ENCODE data around the gene TNFRSF8. TPM values are rescaled to one million over a fixed set of nuclear protein-coding genes. Genes with fewer than 3 reads are reported as not detected.
A peak's percentile ranks its signal among the peaks of the same experiment; 100 is the strongest.

Gene TNFRSF8
- total and polyA plus RNA-seq, 2 donors (not counting 1 experiment from before 2014, with no cell fraction given): 0.36 to 0.57 TPM

- no peak overlapping the region for H3K9ac ChIP-seq (ENCODE audit: low read length)
- intact Hi-C loops (cut with micrococcal nuclease): loop anchor here (1.0 to 5.0 kb wide), 2 partner anchors 9 to 39 kb away; no protein-coding TSS in a partner anchor
- peaks cover 53 to 81% of the 10 kb centered on the region in 2 donors for H3K4me1 ChIP-seq (ENCODE audit: control insufficient read depth in 2 of 2, insufficient read depth in 2 of 2, low read length in 2 of 2)
- peaks cover 0 to 10% (median 0%) of the 10 kb centered on the region in 3 donors for H3K9me3 ChIP-seq (ENCODE audit: control extremely low read depth in 1 of 3, control insufficient read depth in 2 of 3, insufficient read depth in 1 of 3, low read length in 2 of 3)
- peak; percentile 77 for DNase-seq
- Mint-ChIP-seq H3K4me1 (peaks cover 71% of the 10 kb centered on the region), H3K27me3 (no peaks in the 10 kb centered on the region), H3K27ac (peak overlapping the region; percentile 93), H3K4me3 (peak overlapping the region; percentile 63), H3K9me3 (ENCODE audit: insufficient read depth) (no peaks in the 10 kb centered on the region)
- 6% methylated on average over 14 of the region's 17 CpGs for WGBS (ENCODE audit: insufficient coverage)
- peak overlapping the region; percentile 29 to 59 for H3K27ac ChIP-seq (ENCODE audit: low read length in 2 of 2)
- H3K27me3 ChIP-seq (replicated peaks in 1 of 4; ENCODE audit: control extremely low read depth in 1 of 4, control insufficient read depth in 3 of 4, insufficient read depth in 4 of 4, low read length in 3 of 4): no peaks in the 10 kb centered on the region
- no peak overlapping the region for H3K4me3 ChIP-seq (ENCODE audit: control extremely low read depth in 1 of 5, extremely low read depth in 1 of 5, insufficient read depth in 1 of 5, low read depth in 2 of 5, low read length in 4 of 5)
- TF ChIP-seq EZH2 (IDR thresholded peaks at IDR 0.05; ENCODE audit: borderline replicate concordance, insufficient read depth, low read depth, low read length, poor library complexity, severe bottlenecking): no peak
- TF ChIP-seq CTCF (IDR thresholded peaks at IDR 0.05): no peak
- H2AFZ ChIP-seq (ENCODE audit: insufficient read depth, low read depth, low read length, poor library complexity, severe bottlenecking): peak overlapping the region; percentile 53
- H3K79me2 ChIP-seq (ENCODE audit: control insufficient read depth, insufficient read depth, low read length): no peaks in the 10 kb centered on the region
- H3K36me3 ChIP-seq (replicated peaks in 1 of 2; ENCODE audit: control extremely low read depth in 1 of 2, control insufficient read depth in 1 of 2, extremely low read depth in 1 of 2, insufficient read depth in 2 of 2, low read length in 1 of 2): no peaks in the 10 kb centered on the region
- CTCF ChIA-PET: interaction anchor here (1.4 to 15.1 kb wide), 3 partner anchors 10 to 18 kb away, joined by 4 to 169 read pairs (median 5); no protein-coding TSS in a partner anchor
- no peaks in the 10 kb centered on the region for H4K20me1 ChIP-seq (ENCODE audit: control insufficient read depth, insufficient read depth, low read length, poor library complexity, severe bottlenecking)
- POLR2A ChIA-PET: interaction anchor here (5.0 kb wide), 1 partner anchor 8 kb away, joined by 30 read pairs; no protein-coding TSS in a partner anchor
- H3K4me2 ChIP-seq (replicated peaks; ENCODE audit: low read depth, low read length, poor library complexity, severe bottlenecking): peak overlapping the region; percentile 52
- ATAC-seq (ENCODE audit: low read depth): peak; percentile 65
These were observed 80.6 kb downstream of the TNFRSF8 start for GRCh38 chr1:12143631-12144155.

DNA sequence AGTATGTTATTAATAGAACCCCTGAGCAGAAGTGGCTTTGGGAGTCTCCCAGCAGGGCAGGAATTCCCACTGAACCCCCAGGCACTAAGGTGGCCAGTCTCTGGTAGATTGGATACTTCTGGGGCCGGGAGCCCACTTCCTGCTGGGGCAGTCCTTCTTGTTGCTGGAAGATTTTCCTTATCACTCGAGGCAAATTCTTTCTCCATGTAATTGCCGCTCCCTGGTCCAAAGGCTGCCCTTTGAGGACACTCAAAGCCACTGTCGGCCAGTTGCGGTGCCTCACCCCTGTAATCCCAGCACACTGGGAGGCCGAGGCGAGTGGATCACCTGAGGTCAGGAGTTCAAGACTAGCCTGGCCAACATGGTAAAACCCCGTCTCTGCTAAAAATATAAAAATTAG lies 81.1 kb downstream of the TNFRSF8 start:
- POLR2A ChIA-PET: interaction anchor here (5.0 kb wide), 1 partner anchor 7 kb away, joined by 30 read pairs; no protein-coding TSS in a partner anchor
- Histone ChIP-seq H3K27ac (ENCODE audit: low read length in 2 of 2) (peak overlapping the region; percentile 29 to 59), H3K9me3 (ENCODE audit: control extremely low read depth in 1 of 3, control insufficient read depth in 2 of 3, insufficient read depth in 1 of 3, low read length in 2 of 3) (peaks cover 0 to 10% (median 0%) of the 10 kb centered on the region in 3 donors)

More for the DNA sequence above, 81.1 kb downstream of the TNFRSF8 start:
- no peak for DNase-seq
- Histone ChIP-seq H3K36me3 (replicated peaks in 1 of 2; ENCODE audit: control extremely low read depth in 1 of 2, control insufficient read depth in 1 of 2, extremely low read depth in 1 of 2, insufficient read depth in 2 of 2, low read length in 1 of 2) (no peaks in the 10 kb centered on the region), H2AFZ (ENCODE audit: insufficient read depth, low read depth, low read length, poor library complexity, severe bottlenecking) (peak overlapping the region; percentile 53), H3K4me3 (ENCODE audit: control extremely low read depth in 1 of 5, extremely low read depth in 1 of 5, insufficient read depth in 1 of 5, low read depth in 2 of 5, low read length in 4 of 5) (no peak overlapping the region), H4K20me1 (ENCODE audit: control insufficient read depth, insufficient read depth, low read length, poor library complexity, severe bottlenecking) (no peaks in the 10 kb centered on the region), H3K4me1 (ENCODE audit: control insufficient read depth in 2 of 2, insufficient read depth in 2 of 2, low read length in 2 of 2) (peaks cover 59 to 86% of the 10 kb centered on the region in 2 donors), H3K27me3 (replicated peaks in 1 of 4; ENCODE audit: control extremely low read depth in 1 of 4, control insufficient read depth in 3 of 4, insufficient read depth in 4 of 4, low read length in 3 of 4) (no peaks in the 10 kb centered on the region), H3K4me2 (replicated peaks; ENCODE audit: low read depth, low read length, poor library complexity, severe bottlenecking) (peak overlapping the region; percentile 52), H3K9ac (ENCODE audit: low read length) (no peak overlapping the region), H3K79me2 (ENCODE audit: control insufficient read depth, insufficient read depth, low read length) (no peaks in the 10 kb centered on the region)
- H3K27ac Mint-ChIP-seq: peak overlapping the region; percentile 93
- CTCF ChIA-PET: interaction anchor here (0.7 to 15.1 kb wide), 3 partner anchors 9 to 86 kb away, joined by 5 to 169 read pairs (median 5); no protein-coding TSS in a partner anchor
- peak overlapping the region; percentile 63 for H3K4me3 Mint-ChIP-seq
- no peaks in the 10 kb centered on the region for H3K27me3 Mint-ChIP-seq
- intact Hi-C loops (cut with micrococcal nuclease): loop anchor here (5.0 kb wide), 1 partner anchor 38 kb away; no protein-coding TSS in a partner anchor
- H3K9me3 Mint-ChIP-seq (ENCODE audit: insufficient read depth): no peaks in the 10 kb centered on the region
- peaks cover 74% of the 10 kb centered on the region for H3K4me1 Mint-ChIP-seq
- 81% methylated on average over 5 of the region's 8 CpGs for WGBS (ENCODE audit: insufficient coverage)
- TF ChIP-seq EZH2 (IDR thresholded peaks at IDR 0.05; ENCODE audit: borderline replicate concordance, insufficient read depth, low read depth, low read length, poor library complexity, severe bottlenecking): no peak
- no peak for TF ChIP-seq CTCF (IDR thresholded peaks at IDR 0.05)
- no peak for ATAC-seq (ENCODE audit: low read depth)
